Fibroblast of skin of left biceps (primary cell): Measurements from ENCODE around the gene IKZF3.

Source experiments
- DNase-seq, 2 experiments: peaks; one replicate each; pipeline ENCODE4 v3.0.0-alpha.2; 2013; ENCODE audit warnings: low read depth in 2 of 2

IKZF3 gene

GRCh38 chr17:39816272-39816671 lies 47.8 kb downstream of the IKZF3 start:
- DNase-seq = no peak

- DNase-seq = no peak
Observed at GRCh38 chr17:39814497-39814896, 49.6 kb downstream of the IKZF3 start.

GRCh38 chr17:39813631-39814030 lies 50.5 kb downstream of the IKZF3 start:
- no peak for DNase-seq

GRCh38 chr17:39812466-39812865 lies 51.6 kb downstream of the IKZF3 start:
- DNase-seq = no peak

- DNase-seq = no peak
Observed at GRCh38 chr17:39810939-39811728, 53.0 kb downstream of the IKZF3 start.

DNA sequence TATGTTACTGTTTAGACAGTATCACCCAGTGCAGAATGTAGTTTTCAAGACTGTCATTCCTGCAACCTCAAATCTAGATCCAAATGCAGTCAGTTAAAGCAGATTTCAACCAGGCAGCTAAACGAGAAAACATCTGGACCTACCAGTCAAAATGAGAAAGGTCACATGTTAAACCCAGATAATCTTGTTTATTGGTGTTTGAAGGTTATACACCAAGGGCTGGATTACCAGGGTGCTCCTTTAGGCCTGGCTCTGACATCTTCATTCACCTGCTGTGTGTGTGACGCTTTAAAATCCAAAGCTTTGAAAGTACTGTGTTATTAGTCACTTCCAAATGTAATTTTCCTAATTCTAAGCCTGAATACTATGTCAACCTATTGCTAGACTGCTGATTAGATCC lies 54.9 kb downstream of the IKZF3 start:
- no peak for DNase-seq

- no peak for DNase-seq
Observed at GRCh38 chr17:39808409-39808997, 55.6 kb downstream of the IKZF3 start.

DNA sequence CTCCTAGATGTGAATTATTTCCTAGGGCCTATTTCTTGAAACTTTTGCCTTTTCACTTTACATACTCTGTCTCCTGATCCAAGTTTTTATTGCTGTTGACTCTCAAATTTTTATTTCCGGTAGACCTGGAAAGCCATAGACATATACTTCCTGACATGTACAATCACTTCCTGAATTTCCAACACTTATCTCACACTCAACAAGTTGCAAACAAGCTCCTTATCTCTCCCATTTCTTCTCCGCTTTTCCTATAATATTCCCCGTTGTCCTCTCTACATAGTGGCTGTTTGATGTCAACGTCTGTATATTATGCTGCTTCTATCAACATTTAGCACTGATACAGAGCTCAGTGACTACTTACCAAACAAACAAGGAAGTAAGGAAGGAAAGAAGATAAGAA lies 59.3 kb downstream of the IKZF3 start:
- no peak for DNase-seq

GRCh38 chr17:39801055-39801454 lies 63.1 kb downstream of the IKZF3 start:
- DNase-seq = no peak

- no peak for DNase-seq
Observed at GRCh38 chr17:39800540-39800939, 63.6 kb downstream of the IKZF3 start.

- no peak for DNase-seq
Observed at GRCh38 chr17:39799395-39799794, 64.7 kb downstream of the IKZF3 start.

- no peak for DNase-seq
Observed at GRCh38 chr17:39794249-39794970, 69.7 kb downstream of the IKZF3 start.

DNA sequence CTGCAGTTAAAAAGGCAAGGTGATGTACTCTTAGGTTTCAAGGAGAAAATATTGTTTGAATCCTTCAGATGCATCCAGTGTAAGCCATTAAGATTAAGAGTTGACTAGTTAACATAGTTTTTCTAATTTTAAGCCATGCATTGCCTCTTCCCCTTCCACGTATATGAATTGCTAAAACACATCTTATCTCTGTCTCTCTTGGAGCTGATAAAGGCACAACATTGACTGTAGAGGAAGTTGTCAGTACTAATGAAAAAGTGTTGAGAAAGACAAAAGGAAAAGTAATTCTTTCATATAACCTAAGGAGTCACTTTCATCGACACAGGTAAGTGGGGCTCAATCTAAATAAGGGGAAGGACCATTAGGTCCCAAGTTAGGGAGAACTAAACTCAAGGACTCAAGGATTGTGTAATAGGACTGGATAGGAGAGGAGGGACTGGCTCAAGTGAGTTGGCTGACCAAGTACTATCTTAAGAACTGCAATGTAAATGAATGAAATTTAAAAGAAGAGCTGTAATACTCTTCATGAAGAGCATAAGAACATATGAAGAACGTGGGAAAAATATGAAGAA lies 70.7 kb downstream of the IKZF3 start:
- no peak for DNase-seq

DNA sequence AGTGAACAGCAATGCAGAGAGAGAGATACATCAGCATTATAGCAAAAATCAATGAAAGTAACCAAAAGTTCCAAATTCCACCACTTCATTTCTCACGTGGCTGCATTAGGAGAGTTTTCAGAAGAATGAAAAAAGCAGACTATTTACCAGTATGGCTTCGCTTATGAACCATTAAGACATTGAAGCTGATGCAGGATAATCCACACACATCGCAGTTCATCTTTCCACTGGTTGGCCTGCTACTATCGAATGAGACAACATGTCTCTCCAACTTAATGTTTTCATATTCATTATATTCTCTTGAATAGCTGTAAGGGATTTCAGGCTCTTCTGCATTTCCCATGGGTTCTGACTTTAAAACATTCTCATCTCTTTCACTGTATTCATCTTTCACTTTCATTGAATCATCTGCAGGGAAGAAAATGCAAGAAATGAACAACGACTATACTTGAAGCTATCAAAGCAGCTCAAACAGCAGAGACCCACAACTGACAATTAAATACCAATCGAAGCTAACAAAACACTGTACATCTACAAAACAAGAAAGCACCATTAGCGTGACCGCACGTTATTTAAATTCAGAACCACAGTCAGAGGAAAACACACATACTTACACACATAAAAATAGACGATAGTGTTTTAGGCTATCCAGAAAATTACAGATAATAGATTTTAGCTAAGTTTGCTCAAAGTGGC lies 71.4 kb downstream of the IKZF3 start:
- DNase-seq = no peak

DNA sequence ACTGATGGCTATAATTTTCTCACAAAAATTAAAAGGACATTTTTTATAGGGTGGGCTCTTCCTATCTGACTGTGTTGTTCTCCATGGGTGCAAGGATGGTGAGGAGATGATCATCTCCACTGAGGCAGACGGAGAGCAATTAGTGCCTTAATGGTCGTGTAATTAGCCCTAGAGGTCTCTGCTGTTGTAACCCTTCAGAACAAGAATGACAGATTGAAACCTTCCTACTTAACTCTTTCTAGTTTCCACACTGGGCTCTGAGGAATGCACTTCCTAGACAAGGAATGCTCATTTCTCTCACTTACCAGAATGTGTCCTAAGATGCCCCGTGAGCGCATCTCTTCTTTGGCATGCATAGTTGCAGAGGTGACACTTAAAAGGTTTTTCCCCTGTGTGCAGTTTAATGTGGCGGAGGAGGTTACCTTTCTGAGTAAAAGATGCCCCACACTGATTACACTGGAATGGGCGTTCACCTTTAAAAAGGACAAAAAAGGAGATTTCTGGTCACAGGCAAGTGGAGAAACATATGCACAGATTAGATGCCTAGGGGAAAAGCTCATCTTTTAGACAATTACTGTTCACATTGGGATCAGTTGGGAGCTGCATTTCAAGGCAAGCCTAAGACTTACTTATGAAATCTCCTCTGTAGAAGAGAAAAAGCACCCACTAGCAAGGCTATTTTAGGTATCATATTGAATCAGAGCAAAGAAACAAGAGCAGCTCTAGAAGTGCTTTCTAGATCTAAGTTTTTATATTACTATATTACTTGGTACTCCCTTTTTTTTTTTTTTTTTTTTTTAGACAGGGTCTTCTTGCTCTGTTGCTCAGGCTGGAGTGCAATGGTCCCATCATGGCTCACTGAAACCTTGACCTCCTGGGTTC lies 72.8 kb downstream of the IKZF3 start:
- no peak for DNase-seq

DNA sequence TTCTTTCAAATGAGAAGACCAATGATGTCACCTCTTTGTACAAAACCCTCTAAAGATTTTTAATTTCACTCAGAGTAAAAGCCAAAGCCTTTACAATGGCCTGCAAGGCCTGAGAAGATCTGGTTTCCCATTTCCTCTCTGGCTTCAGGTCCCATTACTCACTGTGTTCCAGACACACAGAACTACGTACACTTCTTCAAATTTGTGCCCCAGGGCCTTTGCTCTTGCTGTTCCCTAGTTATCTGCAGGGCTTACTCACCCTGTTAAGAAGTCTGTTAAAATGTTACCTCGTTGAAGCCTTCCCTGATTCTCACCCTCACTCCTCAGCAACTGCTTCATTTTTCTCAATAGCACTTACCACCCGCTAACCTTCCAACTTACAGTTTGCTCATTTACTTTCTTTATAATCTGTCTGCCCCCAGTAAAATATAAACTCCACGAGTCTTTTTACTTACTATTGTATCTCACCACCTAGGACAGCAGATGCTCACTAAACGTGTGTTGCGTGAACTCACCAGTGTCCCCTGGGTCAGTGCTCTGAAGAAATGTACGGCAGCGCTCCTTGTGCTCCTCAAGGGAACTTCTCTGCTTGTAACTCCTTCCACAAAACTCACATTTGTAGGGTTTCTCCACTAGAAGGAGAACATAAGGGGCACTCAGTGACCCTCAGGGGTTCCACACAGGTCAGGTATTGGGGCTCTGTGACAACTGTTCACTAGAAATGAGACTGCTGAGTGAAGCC lies 76.2 kb downstream of the IKZF3 start:
- no peak for DNase-seq

DNA sequence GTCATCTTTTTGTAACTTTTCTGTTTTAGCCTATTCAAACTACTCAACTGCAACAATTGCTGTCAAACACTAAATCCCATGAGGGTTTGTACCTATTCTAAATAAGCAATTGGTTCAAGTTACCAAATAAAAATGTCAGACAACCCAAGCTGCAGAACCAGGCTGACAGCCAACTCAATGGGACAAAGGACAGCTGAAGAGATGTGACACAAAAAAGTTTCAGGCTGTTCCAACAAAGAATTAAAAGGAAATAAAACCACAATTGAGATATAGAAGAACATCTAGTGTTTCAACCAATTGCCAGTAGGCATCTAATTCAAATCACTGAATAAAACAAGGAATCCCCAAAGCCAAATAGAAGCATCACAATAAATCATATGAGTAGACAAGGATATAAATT lies 77.1 kb downstream of the IKZF3 start:
- DNase-seq = no peak

- no peak for DNase-seq
Observed at GRCh38 chr17:39782980-39783379, 81.1 kb downstream of the IKZF3 start.

DNA sequence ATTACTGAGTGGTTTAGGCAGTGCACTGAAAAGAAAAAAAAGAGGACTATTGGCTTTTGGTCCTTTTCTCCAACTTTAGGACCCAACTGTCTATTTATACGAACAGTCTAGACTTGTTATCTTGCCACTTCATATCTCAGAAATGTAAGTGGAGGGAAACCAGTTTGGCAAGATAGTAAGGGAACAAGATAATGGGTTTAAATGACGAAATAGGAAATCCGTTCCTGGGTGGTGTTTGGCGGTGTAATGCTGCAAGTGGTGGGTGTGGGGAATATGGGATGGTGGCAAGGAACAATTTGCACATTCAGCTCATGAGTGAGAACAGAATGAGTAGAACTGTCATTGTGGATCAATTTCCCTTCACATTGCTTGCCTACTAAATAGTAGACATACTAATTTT lies 81.6 kb downstream of the IKZF3 start:
- no peak for DNase-seq

GRCh38 chr17:39781861-39782213 lies 82.3 kb downstream of the IKZF3 start:
- no peak for DNase-seq
